MM.1S (cell line): ENCODE data around the gene COL18A1.

ENCODE experiments used
- CTCF ChIP-seq: fragments of 300-600 bp; sonication (generic); IDR thresholded peaks from 2 replicates; pipeline ENCODE4 v1.5.1; 2016; ENCODE audit warnings: antibody characterized with exemption, low read length, mixed read lengths
- EZH2phosphoT487 ChIP-seq: fragments of 300-600 bp; sonication (generic); IDR thresholded peaks from 2 replicates; pipeline ENCODE4 v1.6.1; 2018; ENCODE audit warnings: antibody characterized with exemption, low read length

DNA sequence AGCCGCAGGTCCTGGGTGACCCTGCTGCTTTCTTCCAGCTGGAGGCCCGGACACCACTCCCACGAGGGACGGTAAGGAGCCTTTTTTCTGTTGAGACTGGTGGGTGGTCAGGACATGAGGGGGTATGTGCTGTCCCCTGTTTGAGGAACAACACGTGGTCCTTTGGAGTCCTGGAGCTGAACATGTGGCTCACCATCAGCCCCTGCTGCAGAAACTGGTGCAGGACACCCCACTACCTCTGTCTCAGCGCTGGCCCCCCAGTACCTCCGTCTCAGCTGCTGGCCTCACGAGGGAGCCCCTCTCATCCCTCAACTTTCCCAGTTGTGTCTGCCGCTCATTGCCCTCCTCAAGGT is 102.5 kb downstream of the COL18A1 start:
- no peak for TF ChIP-seq CTCF
- no peak for TF ChIP-seq EZH2phosphoT487
